SK-N-SH treated with all-trans-retinoic acid at 6 μM for 48 hours (cell line): ENCODE data around the gene NKAP.

Source experiments
- ATAC-seq: fragments of 200-7000 bp; cut with Tn5 transposase; 3 replicates; pipeline ENCODE4 v1.9.1; 2020; ENCODE audit warnings: mild to moderate bottlenecking, moderate library complexity
- ESRRG ChIP-seq: fragments of 250-450 bp; sonication (Bioruptor Pico); IDR thresholded peaks from 2 replicates; pipeline ENCODE4 v1.6.1; 2021; ENCODE audit warnings: mild to moderate bottlenecking
- GLIS3 ChIP-seq: fragments of 250-450 bp; sonication (Bioruptor Pico); IDR thresholded peaks from 2 replicates; pipeline ENCODE4 v1.5.0; 2020; ENCODE audit warnings: mild to moderate bottlenecking, moderate library complexity
- PPARA ChIP-seq: fragments of 250-450 bp; sonication (Bioruptor Pico); IDR thresholded peaks from 2 replicates; pipeline ENCODE4 v1.5.0; 2020; ENCODE audit warnings: mild to moderate bottlenecking, borderline replicate concordance
- RARB ChIP-seq: fragments of 250-450 bp; sonication (Bioruptor Pico); IDR thresholded peaks from 2 replicates; pipeline ENCODE4 v1.8.0; 2021; ENCODE audit warnings: mild to moderate bottlenecking, moderate library complexity
- SNAI2 ChIP-seq: fragments of 250-450 bp; sonication (Bioruptor Pico); IDR thresholded peaks from 2 replicates; pipeline ENCODE4 v1.5.0; 2020; ENCODE audit warnings: mild to moderate bottlenecking, moderate library complexity
- TCF4 ChIP-seq: fragments of 250-450 bp; sonication (Bioruptor Pico); IDR thresholded peaks from 2 replicates; pipeline ENCODE4 v1.8.0; 2021; ENCODE audit warnings: mild to moderate bottlenecking, moderate library complexity, borderline replicate concordance
- ZFP3 ChIP-seq: fragments of 250-450 bp; sonication (Bioruptor Pico); IDR thresholded peaks from 2 replicates; pipeline ENCODE4 v1.5.0; 2020; ENCODE audit warnings: mild to moderate bottlenecking, moderate library complexity
- ZNF70 ChIP-seq: fragments of 450-650 bp; formaldehyde crosslinking; IDR thresholded peaks from 2 replicates; pipeline ENCODE4 v1.5.0; 2020; ENCODE audit warnings: mild to moderate bottlenecking, moderate library complexity
- ZNF8 ChIP-seq: fragments of 450-650 bp; formaldehyde crosslinking; IDR thresholded peaks from 2 replicates; pipeline ENCODE4 v1.5.0; 2020; ENCODE audit warnings: mild to moderate bottlenecking, moderate library complexity
- TF ChIP-seq, protein P1 (sequence below): fragments of 250-450 bp; sonication (Bioruptor Pico); IDR thresholded peaks from 2 replicates; pipeline ENCODE4 v1.5.1; 2020; ENCODE audit warnings: low read depth, mild to moderate bottlenecking, moderate library complexity
- TF ChIP-seq, protein P2 (sequence below): fragments of 250-450 bp; sonication (Bioruptor Pico); IDR thresholded peaks from 2 replicates; pipeline ENCODE4 v1.5.0; 2020; ENCODE audit warnings: mild to moderate bottlenecking, moderate library complexity
- TF ChIP-seq, protein P3 (sequence below): fragments of 250-450 bp; sonication (Bioruptor Pico); IDR thresholded peaks from 2 replicates; pipeline ENCODE4 v1.5.1; 2021; ENCODE audit warnings: mild to moderate bottlenecking, moderate library complexity

NKAP gene

DNA sequence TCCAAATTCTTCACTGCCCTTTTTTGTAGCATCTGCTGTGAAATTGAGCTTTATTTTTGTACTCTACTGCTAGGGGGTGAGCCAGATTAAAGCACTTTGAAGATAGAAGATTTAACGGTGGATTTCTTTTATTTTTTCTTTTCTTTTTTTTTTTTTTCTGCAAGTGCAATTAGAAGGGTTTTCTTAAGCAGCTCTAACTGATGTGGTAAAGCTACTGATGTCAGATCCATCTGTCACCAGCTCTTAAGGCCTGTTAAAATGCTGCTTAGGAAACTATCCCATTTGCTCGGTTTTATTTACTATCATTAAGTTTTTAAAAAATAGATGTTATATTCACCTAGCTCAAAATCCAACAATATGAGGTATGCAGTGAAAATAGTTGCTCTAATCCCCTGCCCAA lies 64.8 kb downstream of the NKAP start:
- no peak for ATAC-seq
- TF ChIP-seq RARB (CRISPR knock-in tag) (no peak), GLIS3 (CRISPR knock-in tag) (no peak), ESRRG (no peak)

DNA sequence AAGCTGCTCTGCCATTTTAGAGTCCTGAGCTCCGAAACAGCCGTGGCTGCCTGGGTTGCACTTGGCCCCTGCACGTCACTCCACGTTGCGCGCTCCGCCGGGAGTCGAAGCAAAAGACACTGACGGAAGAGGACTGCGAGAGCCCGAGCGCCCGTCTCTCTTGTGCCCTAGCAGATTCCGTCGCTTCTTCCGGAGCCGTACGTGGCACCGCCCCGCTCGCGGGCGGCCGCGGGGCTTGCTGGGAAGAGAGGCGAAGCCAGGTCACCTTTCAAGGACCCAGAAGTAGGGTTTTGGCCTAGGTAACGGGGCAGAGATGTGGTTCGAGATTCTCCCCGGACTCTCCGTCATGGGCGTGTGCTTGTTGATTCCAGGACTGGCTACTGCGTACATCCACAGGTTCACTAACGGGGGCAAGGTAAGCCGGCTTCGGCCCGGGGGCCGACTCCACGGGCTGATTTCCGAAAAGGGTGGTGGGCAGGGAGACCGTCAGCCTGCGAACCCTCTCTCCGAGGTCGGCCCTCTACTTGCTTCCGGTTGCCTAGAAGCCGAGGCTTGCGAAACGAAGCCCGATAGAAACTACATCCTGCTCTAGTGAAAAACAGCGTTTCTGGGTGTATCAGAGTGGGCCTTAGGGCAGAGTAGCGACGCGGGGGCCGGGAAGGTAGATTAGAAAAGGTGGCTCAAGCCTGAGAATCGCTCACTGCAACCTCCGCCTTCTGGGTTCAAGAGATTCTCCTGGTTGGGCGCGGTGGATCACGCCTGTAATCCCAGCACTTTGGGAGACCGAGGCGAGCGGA lies 71.8 kb downstream of the NKAP start, which contains the start of the genes NDUFA1 and RNF113A:
NDUFA1 (plus strand) TSS at position 234 of the 797 bp plus-strand sequence; CDS start at position 314, 80 bp downstream.
RNF113A (minus strand) TSS at position 135 of the 797 bp plus-strand sequence; CDS start at position 15, 120 bp downstream.
- TF ChIP-seq TCF4 = no peak
- TF ChIP-seq ESRRG = no peak
- TF ChIP-seq RARB (CRISPR knock-in tag) = no peak
- TF ChIP-seq ZFP3 (CRISPR knock-in tag) = no peak
- TF ChIP-seq ZNF70 = no peak
- TF ChIP-seq PPARA (CRISPR knock-in tag) = no peak
- TF ChIP-seq, protein P1, sequence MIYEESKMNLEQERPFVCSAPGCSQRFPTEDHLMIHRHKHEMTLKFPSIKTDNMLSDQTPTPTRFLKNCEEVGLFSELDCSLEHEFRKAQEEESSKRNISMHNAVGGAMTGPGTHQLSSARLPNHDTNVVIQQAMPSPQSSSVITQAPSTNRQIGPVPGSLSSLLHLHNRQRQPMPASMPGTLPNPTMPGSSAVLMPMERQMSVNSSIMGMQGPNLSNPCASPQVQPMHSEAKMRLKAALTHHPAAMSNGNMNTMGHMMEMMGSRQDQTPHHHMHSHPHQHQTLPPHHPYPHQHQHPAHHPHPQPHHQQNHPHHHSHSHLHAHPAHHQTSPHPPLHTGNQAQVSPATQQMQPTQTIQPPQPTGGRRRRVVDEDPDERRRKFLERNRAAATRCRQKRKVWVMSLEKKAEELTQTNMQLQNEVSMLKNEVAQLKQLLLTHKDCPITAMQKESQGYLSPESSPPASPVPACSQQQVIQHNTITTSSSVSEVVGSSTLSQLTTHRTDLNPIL (CRISPR knock-in tag) = no peak
- no peak for TF ChIP-seq SNAI2 (CRISPR knock-in tag)
- TF ChIP-seq, protein P2, sequence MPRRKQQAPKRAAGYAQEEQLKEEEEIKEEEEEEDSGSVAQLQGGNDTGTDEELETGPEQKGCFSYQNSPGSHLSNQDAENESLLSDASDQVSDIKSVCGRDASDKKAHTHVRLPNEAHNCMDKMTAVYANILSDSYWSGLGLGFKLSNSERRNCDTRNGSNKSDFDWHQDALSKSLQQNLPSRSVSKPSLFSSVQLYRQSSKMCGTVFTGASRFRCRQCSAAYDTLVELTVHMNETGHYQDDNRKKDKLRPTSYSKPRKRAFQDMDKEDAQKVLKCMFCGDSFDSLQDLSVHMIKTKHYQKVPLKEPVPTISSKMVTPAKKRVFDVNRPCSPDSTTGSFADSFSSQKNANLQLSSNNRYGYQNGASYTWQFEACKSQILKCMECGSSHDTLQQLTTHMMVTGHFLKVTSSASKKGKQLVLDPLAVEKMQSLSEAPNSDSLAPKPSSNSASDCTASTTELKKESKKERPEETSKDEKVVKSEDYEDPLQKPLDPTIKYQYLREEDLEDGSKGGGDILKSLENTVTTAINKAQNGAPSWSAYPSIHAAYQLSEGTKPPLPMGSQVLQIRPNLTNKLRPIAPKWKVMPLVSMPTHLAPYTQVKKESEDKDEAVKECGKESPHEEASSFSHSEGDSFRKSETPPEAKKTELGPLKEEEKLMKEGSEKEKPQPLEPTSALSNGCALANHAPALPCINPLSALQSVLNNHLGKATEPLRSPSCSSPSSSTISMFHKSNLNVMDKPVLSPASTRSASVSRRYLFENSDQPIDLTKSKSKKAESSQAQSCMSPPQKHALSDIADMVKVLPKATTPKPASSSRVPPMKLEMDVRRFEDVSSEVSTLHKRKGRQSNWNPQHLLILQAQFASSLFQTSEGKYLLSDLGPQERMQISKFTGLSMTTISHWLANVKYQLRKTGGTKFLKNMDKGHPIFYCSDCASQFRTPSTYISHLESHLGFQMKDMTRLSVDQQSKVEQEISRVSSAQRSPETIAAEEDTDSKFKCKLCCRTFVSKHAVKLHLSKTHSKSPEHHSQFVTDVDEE = no peak
- TF ChIP-seq, all 23 proteins: peak for 0
- peak; percentile 96 for ATAC-seq

DNA sequence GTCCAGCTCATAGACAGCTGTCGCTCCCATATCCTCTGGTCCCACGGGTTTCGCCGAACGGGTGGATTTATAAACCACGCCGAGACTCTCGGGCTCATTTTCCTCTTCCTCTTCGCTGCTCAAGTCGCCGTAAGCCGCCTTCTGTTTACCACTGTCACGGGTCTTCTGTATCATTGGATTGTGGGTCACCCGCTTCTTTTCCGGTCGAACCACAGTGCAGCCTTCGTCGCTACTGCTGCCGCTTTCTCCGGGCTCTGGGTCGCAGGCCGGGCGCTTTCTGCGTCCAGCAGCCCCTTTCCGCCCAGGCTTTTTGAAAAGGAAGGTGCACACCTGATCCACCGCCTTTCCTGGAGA lies 72.3 kb downstream of the NKAP start:
- peak; percentile 37 for ATAC-seq
- TF ChIP-seq ZNF8 (CRISPR knock-in tag) = no peak
- TF ChIP-seq, protein P3, sequence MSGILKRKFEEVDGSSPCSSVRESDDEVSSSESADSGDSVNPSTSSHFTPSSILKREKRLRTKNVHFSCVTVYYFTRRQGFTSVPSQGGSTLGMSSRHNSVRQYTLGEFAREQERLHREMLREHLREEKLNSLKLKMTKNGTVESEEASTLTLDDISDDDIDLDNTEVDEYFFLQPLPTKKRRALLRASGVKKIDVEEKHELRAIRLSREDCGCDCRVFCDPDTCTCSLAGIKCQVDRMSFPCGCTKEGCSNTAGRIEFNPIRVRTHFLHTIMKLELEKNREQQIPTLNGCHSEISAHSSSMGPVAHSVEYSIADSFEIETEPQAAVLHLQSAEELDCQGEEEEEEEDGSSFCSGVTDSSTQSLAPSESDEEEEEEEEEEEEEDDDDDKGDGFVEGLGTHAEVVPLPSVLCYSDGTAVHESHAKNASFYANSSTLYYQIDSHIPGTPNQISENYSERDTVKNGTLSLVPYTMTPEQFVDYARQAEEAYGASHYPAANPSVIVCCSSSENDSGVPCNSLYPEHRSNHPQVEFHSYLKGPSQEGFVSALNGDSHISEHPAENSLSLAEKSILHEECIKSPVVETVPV (CRISPR knock-in tag) = no peak
- TF ChIP-seq, protein P1 (CRISPR knock-in tag) = no peak
- TF ChIP-seq, all 23 proteins: peak for 0
